ENCODE measurements around the gene WSB2.

DNA sequence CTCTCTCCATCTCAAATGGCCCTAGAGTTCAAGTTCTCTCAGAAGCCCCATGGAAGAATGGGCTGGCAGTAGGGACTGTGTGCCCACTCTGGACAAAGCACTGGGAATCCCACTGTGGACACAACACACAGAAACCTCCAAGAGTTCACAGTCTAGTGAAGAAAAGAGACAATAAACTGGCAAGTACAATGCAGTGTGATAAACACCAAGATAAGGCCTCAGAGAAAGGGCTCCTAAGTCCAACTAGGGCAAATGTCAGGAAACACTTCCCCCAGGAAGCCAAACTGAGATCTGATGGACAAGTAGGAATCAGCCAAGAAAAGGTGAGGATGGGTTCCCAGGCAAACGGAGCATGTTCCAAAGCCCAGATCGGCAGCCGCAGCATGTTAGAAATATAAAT lies 37.4 kb upstream of the WSB2 start:
- TF ChIP-seq, protein P1, sequence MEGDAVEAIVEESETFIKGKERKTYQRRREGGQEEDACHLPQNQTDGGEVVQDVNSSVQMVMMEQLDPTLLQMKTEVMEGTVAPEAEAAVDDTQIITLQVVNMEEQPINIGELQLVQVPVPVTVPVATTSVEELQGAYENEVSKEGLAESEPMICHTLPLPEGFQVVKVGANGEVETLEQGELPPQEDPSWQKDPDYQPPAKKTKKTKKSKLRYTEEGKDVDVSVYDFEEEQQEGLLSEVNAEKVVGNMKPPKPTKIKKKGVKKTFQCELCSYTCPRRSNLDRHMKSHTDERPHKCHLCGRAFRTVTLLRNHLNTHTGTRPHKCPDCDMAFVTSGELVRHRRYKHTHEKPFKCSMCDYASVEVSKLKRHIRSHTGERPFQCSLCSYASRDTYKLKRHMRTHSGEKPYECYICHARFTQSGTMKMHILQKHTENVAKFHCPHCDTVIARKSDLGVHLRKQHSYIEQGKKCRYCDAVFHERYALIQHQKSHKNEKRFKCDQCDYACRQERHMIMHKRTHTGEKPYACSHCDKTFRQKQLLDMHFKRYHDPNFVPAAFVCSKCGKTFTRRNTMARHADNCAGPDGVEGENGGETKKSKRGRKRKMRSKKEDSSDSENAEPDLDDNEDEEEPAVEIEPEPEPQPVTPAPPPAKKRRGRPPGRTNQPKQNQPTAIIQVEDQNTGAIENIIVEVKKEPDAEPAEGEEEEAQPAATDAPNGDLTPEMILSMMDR (IDR thresholded peaks at IDR 0.05; ENCODE audit: low read depth, low read length, missing input control): no peak
- TF ChIP-seq, protein P2, sequence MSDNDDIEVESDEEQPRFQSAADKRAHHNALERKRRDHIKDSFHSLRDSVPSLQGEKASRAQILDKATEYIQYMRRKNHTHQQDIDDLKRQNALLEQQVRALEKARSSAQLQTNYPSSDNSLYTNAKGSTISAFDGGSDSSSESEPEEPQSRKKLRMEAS (IDR thresholded peaks at IDR 0.05): no peak
- TF ChIP-seq FOXA2 (IDR thresholded peaks at IDR 0.05) (no peak), SP1 (IDR thresholded peaks at IDR 0.05) (no peak), NR2F2 (IDR thresholded peaks at IDR 0.05) (no peak), TAF1 (conservative IDR thresholded peaks at IDR 0.05) (no peak), RAD21 (IDR thresholded peaks at IDR 0.05) (no peak), YY1 (IDR thresholded peaks at IDR 0.05) (no peak), FOXA1 (IDR thresholded peaks at IDR 0.05) (no peak), GABPA (IDR thresholded peaks at IDR 0.05 in 1 of 2, conservative IDR thresholded peaks at IDR 0.05 in 1 of 2) (no peak), JUND (IDR thresholded peaks at IDR 0.05) (no peak)
- TF ChIP-seq, protein P3, sequence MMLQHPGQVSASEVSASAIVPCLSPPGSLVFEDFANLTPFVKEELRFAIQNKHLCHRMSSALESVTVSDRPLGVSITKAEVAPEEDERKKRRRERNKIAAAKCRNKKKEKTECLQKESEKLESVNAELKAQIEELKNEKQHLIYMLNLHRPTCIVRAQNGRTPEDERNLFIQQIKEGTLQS (IDR thresholded peaks at IDR 0.05): no peak
- TF ChIP-seq, protein P4, sequence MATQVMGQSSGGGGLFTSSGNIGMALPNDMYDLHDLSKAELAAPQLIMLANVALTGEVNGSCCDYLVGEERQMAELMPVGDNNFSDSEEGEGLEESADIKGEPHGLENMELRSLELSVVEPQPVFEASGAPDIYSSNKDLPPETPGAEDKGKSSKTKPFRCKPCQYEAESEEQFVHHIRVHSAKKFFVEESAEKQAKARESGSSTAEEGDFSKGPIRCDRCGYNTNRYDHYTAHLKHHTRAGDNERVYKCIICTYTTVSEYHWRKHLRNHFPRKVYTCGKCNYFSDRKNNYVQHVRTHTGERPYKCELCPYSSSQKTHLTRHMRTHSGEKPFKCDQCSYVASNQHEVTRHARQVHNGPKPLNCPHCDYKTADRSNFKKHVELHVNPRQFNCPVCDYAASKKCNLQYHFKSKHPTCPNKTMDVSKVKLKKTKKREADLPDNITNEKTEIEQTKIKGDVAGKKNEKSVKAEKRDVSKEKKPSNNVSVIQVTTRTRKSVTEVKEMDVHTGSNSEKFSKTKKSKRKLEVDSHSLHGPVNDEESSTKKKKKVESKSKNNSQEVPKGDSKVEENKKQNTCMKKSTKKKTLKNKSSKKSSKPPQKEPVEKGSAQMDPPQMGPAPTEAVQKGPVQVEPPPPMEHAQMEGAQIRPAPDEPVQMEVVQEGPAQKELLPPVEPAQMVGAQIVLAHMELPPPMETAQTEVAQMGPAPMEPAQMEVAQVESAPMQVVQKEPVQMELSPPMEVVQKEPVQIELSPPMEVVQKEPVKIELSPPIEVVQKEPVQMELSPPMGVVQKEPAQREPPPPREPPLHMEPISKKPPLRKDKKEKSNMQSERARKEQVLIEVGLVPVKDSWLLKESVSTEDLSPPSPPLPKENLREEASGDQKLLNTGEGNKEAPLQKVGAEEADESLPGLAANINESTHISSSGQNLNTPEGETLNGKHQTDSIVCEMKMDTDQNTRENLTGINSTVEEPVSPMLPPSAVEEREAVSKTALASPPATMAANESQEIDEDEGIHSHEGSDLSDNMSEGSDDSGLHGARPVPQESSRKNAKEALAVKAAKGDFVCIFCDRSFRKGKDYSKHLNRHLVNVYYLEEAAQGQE (IDR thresholded peaks at IDR 0.05): no peak
- TF ChIP-seq, protein P5, sequence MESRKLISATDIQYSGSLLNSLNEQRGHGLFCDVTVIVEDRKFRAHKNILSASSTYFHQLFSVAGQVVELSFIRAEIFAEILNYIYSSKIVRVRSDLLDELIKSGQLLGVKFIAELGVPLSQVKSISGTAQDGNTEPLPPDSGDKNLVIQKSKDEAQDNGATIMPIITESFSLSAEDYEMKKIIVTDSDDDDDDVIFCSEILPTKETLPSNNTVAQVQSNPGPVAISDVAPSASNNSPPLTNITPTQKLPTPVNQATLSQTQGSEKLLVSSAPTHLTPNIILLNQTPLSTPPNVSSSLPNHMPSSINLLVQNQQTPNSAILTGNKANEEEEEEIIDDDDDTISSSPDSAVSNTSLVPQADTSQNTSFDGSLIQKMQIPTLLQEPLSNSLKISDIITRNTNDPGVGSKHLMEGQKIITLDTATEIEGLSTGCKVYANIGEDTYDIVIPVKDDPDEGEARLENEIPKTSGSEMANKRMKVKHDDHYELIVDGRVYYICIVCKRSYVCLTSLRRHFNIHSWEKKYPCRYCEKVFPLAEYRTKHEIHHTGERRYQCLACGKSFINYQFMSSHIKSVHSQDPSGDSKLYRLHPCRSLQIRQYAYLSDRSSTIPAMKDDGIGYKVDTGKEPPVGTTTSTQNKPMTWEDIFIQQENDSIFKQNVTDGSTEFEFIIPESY (IDR thresholded peaks at IDR 0.05): no peak

Data from liver (tissue), 3 donors.